GM18868 (cell line): Measurements from ENCODE around the gene NUCKS1.

ENCODE experiments used
- ATAC-seq: cut with Tn5 transposase; IDR thresholded peaks from one replicate; pipeline ENCODE4 v1.9.1; 2021; ENCODE audit warnings: mild to moderate bottlenecking, moderate library complexity; ENCODE audit not compliant: unreplicated experiment

NUCKS1 gene

DNA sequence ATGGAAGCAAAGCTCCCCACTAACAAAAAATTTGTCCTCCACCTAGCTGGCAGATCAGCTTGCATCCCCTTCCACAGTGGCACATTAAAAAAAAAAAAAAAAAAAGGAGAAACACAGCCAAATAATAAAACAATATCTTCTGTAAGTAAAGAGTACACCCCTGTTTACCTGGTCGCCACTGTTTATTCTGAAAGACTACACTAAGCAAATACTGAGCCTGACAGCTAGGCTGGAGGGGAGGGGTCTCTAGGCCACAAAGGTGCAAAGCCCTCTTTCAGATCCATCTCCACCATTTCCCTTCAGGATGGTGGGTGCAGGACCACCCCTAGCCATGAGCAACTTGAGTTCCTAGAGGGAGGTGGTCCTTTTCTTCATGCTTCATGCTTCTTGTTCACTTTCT, 46.9 kb downstream of the NUCKS1 start:
- no peak for ATAC-seq

DNA sequence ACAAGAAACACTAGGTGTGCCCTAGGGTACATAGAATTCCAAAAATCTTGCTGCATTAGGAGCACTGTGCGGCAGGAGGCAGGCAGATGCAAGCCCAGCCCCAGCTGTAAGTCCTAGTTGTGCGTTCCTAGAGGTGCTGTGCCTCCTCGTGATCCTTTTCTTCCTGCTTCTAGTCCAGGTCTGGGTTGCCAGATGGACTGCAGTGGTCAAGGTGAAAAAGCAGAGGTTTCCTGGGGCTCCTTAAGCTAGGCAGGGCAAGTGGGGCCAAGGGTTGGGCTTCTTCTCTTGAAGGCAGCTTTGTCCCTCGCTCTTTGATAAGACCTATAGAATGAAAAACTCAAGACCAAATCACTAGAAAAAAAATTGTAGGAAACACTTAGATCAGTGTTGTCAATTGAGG, 48.1 kb downstream of the NUCKS1 start:
- ATAC-seq, result no peak

DNA sequence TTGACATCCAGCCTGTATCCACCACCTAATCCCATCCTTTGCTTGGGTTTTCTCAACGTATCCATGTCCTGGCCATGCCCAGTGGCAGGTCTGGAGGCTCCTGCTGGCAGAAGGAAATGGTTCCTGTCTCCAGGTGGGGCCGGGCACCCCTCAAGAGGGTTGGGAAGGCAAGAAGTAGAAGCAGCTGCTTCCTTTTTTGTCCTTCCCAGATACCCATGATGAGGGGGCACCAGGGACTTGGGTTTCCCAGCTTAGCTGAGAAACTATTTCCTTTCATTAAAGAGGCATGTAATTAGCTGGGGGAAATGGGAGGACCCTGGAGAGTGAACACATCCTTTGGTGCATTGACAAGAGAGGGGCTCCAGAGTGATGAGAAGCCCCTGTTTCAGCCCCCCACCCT, 48.6 kb downstream of the NUCKS1 start:
- no peak for ATAC-seq

DNA sequence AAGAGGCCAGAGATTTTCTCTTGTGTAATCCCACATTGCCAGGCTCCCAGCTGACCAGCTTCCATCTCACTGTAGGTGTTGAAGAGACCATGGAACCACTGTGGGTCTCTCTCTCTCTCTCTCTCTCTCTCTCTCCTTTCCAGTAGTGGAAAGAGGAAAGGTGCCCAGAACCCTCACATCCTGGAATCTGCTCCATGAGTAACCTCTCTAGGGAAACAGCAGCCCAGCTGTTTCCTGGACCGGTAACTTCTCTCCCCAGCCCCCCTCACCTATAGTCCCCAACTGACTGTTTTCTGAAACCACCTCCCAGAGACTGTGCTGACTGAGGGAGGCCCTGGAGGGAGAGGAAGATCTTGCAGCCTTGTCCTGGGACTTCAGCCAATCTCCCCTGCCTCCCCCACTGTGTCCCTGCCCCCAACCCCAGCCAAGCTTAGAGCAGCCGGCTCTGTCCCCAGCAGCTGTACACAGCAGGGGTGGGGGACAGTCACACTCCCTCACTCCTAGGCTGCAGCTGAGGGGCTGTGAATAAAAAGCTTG, 49.0 kb downstream of the NUCKS1 start:
- no peak for ATAC-seq

DNA sequence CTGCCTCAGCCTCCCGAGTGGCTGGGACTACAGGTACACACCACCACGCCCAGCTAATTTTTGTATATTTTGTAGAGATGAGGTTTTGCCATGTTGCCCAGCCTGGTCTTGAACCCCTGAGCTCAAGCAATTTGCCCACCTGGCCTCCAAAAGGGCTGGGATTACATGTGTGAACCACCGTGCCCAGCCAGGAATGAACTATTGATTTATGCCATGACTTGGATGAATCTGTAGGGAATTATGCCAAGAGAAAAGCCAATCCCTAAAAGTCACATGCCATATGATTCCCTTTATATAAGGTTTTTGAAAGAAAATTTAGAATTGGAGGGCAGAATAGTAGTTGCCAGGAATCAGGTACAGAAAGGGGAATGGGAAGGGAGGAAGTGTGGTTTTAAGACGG, 50.6 kb downstream of the NUCKS1 start:
- ATAC-seq, result no peak

DNA sequence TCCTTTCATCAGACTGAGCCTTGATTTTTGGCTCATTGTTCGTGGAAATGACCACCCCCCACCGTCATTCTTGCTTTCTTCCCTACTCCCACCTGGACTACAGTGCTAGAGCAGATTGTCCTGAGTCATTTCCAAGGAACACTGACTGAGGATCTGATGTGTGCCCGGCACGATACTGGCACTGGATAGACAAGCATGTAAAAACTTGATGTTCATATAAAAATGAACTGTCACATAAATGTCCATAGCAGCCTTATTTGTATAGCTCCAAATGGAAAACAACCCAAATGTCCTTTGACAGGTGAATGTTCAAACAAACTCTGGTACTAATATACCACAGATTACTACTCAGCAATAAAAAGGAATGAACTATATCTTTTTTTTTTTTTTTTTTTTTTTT, 51.1 kb downstream of the NUCKS1 start:
- no peak for ATAC-seq

DNA sequence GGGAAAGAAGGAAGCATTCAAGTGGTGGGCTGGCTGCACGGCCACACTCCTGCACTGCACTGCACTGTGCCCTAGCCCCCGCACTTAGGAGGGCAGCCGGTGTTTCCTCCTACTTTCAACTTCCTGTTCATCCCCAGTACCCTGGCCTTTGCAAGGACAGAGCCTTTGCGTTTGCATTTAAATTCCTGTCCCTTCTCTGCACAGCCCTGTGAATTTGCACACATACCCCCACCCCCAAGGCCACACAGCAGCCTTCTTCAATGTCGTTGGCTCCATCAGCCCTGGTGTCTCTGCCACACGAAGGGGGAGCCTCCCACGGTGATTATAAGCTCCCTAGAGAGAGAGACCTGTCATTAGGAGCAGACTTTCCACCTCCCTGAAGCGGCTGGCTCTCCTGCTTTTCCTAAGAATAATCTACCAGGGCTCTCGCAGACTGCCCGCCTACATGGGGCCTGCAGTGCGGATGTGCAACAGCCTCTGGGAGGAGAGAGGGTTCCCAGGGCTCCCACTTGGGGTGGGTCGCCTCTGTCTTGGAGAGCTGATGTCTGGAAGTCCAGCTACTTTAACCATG, 56.5 kb downstream of the NUCKS1 start:
- ATAC-seq, result no peak

DNA sequence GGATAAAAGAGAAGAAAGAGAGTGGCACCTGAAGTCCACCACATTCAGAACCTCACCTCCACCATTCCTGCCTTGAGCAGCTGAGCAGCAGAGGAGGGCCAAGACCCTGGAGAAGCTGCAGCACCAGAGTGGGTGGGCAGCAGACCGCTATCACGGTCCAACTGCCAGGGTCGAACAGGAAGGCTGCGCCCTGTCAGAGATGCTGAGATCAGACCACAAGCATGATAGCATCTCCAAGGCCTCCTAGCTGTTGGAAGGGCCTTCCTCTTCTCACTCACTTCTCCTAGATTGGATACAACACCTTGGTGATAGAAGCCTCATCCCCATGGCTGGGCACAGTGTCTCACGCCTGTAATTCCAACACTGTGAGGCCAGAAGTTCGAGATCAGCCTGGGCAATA, 57.6 kb downstream of the NUCKS1 start:
- no peak for ATAC-seq

DNA sequence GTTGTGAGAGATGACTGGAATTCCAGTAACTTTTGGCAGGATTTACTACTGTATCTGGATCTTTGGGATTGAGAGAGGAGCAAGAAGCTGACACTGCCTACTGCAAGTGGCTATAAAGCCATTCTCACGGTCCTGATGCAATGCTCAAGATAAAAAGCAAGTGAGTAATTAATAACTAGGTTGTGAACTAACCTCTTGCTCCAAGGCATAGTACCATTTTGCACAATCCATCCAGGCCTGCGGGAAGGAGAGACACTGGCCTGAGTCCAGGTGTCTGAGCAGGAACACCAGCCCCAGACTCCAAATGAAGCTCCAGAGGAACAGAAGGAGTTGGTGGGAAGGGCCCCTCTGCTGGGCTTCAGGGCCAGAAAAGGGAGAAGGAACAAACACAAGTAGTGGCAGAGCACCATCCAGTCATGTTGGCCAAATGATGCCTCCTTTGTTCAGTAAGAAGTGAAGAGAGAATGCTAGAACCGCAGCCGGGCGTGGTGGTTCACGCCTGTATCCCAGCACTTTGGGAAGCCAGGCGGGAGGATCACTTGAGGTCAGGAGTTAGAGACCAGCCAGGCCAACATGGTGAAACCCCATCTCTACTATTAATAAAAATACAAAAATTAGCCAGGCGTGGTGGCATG, 59.7 kb downstream of the NUCKS1 start:
- no peak for ATAC-seq

DNA sequence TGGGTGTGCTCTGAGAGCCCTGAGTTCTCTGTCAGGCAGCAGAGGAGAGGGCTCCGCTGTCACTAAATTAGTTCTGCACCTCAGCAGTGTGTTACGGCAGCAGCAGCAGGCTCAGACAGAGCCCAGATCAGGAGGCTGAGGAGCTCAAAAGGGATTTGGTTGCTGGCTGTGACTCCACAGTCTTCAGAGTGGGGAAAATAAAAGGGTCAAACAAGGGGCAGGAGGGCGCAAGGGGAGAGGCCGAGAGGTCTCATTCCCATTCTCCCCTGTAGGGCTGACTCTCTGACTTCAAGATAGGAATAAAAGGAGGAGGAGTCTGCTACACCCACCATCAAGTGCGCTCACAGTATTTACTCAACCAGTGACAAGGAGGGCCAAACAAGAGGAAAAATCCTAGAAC, 60.5 kb downstream of the NUCKS1 start:
- ATAC-seq, result no peak

DNA sequence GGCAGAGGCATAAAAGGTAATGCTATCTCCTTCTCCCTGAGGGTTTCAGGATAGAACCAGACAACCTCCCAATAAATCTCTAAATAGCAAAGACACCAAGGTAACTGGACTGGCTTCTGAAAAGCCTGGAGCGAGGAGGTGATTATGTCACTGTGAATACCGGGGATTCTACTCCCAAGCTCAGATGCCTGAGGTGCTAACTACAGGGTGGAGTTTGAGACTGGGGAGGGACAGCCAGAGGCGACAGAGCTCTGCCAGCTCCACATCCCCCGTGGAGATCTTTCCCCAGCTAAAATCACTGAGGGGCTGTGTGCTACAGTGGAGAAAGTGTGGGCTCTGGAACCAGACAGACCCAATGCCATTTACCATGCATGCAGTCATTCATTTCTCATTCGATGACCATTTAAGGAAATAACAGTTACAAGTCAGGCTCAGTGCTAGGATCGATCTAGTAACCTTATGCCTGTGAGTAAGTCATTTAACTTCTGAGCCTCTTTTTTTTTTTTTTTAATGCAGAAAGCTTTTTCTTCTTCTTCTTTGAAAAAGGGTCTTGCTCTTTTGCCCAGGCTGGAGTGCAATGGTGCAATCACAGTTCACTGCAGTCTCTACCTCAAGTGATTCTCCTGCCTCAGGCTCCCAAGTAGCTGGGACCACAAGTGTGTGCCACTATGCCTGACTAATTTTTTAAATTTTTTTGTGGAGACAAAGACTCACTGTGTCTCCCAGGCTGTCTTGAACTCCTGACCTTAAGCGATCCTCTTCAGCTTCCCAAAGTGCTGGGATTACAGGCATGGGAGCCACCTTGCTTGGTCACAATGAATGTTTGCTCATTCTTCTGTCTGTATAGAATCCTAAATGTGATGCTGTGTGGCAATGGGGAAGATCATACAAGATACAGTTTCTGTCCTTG, 61.6 kb downstream of the NUCKS1 start:
- ATAC-seq, result no peak

DNA sequence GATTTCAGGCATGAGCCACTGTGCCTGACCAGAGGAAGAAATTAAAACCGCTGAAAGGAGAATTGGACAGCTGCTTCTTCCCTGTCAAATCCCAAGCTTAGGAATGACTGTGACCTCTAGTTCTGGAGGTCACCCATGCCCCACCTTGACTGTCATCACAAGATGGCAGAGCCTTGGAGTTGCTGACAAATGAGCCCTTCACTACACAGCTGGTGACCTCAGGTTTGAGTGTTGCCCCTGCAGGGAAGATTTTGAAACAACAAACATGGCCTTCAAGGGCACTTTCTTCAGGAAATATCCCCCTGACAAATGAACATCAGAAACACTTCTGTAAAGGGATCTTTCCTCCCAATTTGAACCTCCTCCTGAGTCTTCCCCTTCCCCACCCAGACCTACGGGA, 62.7 kb downstream of the NUCKS1 start:
- no peak for ATAC-seq

DNA sequence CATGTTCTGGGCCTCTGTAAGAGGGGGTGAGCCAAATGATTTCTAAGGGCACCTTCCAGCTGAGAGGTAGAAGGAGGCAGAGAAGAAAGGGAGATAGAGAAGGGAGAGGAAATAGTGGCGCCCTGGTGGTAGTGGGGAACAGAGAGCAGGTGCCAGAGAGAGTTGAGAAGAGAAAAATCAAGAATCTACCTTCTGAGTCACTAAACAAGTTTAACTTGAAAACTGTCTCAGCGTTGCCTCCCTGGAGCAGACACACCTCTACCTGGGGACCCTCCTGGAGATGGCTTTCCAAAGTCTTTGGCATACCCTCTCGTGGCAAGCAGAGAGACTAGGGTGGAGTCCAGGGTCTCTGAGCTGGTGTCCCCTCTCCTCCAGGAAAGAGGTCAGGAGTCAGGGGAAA, 68.6 kb downstream of the NUCKS1 start:
- no peak for ATAC-seq

DNA sequence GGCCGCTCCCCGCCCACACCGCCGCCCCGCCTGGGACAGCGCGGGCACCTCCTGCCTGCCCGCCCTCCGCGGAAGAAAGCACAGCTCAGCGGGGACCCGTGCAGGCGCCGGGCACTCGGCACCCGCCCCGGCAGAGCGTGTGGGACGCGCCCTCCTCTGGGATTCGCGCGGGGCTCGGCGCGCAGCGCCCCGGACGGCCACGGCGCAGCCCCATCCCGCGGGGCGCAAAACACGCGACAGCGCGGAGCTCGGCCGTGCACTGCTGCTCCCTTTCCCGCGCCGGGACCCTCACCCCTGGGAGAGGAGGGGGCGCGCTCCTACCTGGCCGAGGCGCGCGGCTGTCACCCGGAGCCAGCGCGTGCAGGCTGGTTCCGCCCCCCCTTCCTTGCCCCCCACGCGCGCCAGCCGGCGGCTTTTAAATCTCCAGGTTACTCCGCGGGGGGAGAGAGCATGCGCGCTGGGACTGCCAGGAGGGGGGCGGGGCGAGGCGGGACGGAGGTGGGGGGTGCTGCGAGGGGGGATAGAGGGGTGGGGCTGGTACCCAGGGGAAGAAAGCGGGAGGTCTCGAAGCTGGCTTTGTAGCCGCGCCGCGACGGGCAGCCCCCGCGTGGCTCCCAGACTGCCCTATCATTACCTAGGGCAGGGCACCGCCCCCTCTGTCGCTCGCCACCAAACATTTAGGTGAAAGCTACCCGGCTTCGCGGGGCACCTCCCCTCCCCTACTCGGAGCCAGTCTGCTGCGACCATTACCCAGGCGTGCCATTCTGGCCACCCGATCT, 69.7 kb downstream of the NUCKS1 start, which contains the start of gene SLC45A3:
SLC45A3 (minus strand) TSS at position 437 of the 779 bp plus-strand sequence. CDS start 15,853 bp downstream, outside the sequence.
- peak; percentile 59 for ATAC-seq

DNA sequence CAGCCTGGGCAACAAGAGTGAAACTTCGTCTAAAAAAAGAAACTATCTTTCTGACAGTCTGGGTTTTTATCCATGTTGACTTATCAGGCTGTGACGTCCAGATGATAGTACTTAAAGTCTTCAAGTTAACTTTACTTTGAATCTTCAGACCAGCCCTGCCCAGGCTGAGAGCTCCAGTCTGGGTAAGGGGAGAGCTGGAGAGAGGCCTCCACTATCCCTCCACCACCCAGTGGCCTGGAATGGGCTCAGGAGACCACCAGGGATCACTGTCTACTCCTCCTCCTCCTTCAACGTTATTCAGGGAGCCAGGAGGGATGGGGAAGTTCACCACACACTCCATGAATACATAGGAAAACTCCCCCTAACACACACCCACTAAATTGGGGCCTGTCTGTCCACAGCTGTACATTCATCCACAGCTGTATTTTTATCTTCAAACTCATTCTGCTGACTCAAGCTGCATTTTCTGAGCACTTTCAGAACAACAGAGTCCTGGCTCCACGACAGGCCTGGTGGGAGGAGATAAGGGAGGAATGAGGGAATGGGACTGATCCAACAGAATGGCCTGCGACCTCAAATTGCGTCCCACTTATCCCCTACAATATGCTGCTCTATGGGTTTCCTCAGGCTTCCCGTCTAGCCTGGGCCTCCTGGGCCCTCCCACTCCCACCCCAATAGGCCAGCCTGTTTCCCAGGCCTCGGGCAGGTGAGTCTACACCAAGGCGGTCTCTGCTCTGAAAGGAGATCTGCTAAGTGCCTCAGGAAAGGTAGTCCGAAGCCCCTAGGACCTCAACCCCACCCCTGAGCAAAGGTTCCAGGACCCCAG, 71.5 kb downstream of the NUCKS1 start:
- no peak for ATAC-seq

DNA sequence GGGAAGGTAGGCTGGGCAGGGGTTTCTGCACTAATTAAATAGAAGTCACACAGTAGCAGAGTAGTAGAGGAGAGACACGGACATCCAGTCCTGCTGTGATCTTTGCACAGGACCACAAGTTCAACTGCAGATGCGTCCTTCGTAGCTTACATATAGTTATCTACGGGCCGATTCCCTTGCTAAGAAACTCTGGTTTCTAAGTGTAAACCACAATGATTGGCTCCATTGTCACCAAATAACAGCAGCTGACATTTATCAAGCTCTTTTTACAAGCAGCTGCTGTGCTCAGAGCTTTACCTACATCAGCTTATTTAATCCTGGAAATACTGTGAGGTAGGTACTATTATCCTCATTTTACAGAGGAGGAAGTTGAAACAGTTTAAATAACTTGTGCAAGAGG, 72.8 kb downstream of the NUCKS1 start:
- no peak for ATAC-seq

DNA sequence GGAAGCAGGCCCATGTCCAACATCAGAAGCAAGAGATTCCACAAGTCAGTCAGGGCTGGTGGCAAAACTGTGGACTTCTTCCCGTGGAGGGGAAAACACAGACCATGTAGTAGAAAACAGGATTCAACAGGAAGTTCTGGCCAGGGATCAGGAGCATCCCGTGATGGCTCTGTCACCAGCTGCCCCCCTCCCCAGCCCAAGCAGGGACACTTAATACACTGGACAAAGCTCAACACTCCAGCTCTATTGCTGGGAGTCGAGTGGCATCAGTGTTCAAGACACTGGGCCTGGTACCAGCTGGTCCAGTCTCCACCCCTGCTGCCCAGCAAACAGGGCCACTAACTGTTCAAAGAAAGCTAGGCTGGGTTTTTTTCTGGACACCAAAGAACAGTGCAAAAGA, 73.4 kb downstream of the NUCKS1 start:
- ATAC-seq, result no peak

DNA sequence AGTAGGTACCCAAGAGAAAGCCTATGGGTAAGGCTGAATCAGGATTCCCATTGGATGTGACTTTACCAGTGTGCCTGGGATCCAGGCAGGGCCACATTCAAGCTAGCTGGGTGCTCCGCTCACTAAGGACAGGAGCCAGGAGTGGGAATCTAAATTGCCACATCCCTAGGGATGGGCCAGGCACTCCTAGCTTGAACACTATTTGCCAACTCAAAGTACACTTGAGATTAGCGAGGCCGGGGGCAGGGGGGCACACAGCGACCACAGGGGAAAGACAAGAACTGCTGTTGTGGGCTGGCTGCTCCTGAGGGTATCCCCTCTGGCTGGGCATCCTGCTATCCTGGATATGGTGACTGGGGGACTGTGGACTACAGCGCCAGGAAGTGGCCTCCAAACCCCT, 74.0 kb downstream of the NUCKS1 start:
- no peak for ATAC-seq

DNA sequence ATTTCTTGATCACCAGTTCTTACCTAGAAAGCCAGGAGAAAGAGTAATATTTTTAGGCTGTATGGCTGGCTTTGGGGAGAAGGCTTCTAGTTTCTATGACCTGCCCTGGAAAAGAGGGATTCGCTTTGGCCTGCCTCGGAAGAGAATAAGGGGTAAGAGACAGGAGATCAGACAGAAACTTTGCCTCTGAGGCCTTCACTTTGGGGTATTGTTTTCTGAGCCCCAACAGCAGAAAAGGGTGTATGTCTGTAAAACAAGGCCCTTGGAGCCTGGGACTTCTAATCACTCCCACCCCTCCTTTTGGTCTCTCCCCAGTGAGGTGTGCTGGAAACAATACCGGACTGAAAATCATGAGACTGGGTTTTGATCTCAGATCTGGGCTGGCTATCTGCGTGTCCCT, 74.7 kb downstream of the NUCKS1 start:
- no peak for ATAC-seq

DNA sequence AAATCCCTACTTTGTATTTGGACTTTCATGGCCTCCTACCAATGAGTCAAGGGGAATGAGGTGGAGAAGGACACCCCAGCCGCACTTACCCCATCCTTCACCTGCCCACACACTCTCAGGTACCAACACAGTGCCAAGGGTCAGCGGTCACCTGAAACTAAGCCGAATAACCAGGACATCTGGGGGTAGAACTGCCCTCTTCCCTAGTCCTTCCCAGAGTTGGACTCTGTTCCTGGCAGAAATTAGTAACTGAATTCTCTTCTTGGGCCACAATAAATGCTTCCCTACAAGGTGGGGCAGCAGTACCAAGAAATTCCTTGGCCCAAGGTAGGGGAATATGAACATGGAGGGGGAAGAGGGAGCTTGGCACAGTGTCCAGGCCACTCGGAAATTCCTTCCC, 77.0 kb downstream of the NUCKS1 start:
- no peak for ATAC-seq
